Caki2 (cell line): ENCODE measurements around the gene PDE11A. TPM values are rescaled to one million over a fixed set of nuclear protein-coding genes. Genes with fewer than 3 reads are reported as not detected.

Experiments used
- DNase-seq: peaks from one replicate; pipeline ENCODE4 v3.0.0-alpha.2; 2015; ENCODE audit warnings: low read depth
- in situ Hi-C: cut with HindIII; loops from 2 replicates; pipeline ENCODE4 v1.10.0; 2016; ENCODE audit warnings: low sequenced_read_pairs, low pct_unique_long_range_greater_than_20kb, mixed read lengths
- total RNA-seq: library from RNA; depleted of rRNA; stranded (reverse); fragments of >200 nt; shearing (Covaris generic); gene quantifications from 2 replicates; pipeline ENCODE4 v1.2.3, GENCODE V29; 2014; ENCODE audit warnings: low replicate concordance

Gene PDE11A
- total RNA-seq, 1 experiment from 2014 or later = 0.57 TPM

- in situ Hi-C loops = no loop called here
- no peak for DNase-seq
These were observed 392.7 kb downstream of the PDE11A start for GRCh38 chr2:177679611-177680605.

DNA sequence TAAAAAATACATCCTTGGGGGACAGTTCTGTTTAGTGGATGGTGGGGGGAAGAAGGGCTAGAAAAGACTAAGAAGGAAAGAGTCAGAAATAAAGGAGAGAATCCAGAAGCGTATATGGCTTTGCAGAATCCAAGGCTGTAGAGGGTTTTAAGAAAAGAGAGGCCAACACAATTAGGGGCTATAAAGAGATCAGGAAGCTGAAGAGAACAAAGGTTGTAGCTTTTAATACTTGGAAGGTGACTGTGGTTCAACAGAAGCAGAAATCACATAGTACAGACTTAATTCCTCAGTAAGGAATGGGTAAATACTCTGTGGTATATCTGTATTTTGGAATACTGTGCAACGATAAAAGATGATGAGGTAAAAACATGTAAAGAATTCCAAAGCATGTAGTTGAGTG lies 393.6 kb downstream of the PDE11A start:
- DNase-seq = no peak
- in situ Hi-C loops = no loop called here

DNA sequence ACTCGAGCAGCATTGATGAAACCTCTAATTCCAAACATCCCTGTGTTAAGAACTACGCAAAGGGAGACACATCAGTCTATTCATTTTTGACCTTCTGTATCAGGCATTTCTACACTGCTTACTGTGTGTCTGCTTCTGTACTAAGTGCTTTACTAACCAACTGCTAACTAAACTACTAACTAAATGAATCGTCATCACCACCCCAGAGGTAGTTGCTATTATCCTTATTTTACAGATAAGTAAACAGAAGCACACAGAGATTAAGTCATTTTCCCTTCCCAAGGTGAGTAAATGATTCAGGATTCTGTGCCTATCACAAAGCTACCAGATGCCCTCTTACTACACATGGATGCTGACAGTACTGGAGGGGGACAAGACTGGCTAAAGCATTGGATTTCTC lies 395.9 kb downstream of the PDE11A start:
- no peak for DNase-seq
- in situ Hi-C loops = no loop called here

GRCh38 chr2:177675825-177676224 lies 396.8 kb downstream of the PDE11A start:
- DNase-seq = no peak
- in situ Hi-C loops = no loop called here

DNA sequence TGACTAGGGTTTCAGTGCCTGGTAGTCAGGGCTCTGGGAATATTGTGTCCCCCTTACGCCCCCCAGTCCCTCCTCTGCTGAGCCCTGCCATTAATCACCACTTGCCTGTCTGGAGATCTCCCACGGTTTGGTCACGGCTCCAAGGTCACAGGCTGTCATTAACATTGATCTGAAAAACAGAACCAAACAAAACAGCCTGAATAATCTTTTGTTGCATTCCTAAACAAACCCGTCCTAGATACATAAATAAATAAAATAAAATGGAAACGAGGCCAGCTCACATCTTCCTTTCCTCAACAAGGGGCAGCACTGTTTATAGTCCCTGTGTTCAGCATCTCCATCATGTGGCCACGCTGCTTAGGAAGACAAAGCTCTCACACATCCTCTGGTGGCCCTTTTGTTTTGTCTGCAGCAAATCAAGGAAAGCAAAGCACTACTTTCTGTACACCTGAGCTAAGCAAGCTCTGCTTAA lies 397.2 kb downstream of the PDE11A start:
- in situ Hi-C loops = no loop called here
- DNase-seq = no peak

GRCh38 chr2:177673602-177674595 lies 398.7 kb downstream of the PDE11A start:
- no peak for DNase-seq
- in situ Hi-C loops = no loop called here

- in situ Hi-C loops = no loop called here
- no peak for DNase-seq
These were observed 400.9 kb downstream of the PDE11A start for GRCh38 chr2:177671662-177672061.

DNA sequence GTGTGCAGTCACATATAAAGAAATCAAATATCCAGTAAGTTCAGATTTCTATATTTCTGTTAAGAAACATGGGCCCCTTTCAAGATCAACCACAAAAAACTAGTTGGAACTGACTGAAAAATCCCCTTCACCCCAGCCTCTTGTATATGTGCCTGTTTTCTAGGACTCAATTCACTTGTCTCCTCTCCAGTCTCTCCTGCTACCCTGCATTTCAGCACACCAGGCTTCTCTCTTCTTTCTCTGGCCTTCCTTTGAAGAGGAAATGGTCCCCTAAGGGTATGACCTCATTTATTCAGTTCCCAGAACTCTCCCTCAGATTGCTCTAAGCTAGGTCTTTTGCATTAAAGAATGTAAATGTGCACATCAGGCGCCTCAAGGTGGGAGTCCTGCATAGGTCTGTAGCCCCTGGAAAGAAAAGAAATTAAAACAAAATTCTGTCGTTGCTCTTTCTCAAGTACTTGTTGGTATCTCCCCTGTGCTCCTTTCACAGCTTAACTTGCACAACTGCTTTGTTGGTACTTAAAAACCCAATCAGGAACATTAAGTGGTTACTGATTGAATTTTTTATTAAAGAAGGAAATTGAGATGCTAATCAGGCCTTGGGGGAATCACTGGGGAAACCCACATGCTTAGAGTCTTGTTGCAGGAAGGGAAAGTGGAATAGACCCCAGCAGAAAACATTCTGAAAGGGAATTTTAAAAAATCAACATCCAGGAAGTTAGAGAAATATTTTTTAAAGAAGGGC lies 401.6 kb downstream of the PDE11A start:
- DNase-seq = no peak

GRCh38 chr2:177669625-177670330 lies 402.8 kb downstream of the PDE11A start:
- DNase-seq = no peak
- in situ Hi-C loops = no loop called here

More for the DNA sequence above, 401.6 kb downstream of the PDE11A start:
- in situ Hi-C loops = no loop called here

DNA sequence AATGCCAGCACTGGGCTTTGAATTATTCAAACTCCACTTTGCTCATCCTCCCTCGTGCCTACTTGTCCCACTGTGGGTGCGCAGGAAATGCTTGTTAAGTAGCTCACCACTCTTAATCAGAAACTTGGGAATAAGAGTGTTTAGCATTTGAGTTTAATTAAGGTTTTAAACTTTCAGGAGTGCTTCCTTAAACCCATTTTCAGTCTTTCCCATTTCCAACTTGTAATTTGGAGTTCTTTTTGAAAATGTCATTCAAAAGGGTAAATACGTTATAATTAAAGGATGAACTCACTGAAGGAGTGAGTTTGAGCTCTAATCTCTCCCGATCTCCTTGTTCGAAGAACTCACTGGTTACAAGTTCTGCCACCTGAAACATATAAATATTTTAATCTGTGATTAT lies 403.4 kb downstream of the PDE11A start:
- in situ Hi-C loops = no loop called here
- no peak for DNase-seq

GRCh38 chr2:177668617-177669016 lies 404.0 kb downstream of the PDE11A start:
- no peak for DNase-seq
- in situ Hi-C loops = no loop called here

DNA sequence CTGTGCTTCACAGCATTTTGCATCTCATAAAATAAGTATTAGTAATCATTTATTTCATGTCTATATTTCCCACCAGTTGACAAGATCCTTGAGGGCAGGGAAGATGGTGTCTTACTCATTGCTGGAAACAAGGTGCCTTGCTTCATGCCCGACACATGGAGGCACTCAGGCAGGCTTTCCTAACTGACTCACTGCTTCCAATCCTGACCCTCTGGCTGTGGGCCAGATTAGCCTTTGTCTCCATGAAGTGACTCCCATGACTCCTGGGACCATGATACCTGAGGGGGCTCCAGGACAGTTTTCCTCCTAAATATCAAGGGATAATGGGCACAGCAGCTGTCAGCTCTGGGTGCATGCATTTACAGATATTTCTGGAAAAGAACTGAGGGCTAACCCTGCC lies 405.0 kb downstream of the PDE11A start:
- in situ Hi-C loops = no loop called here
- DNase-seq = no peak

DNA sequence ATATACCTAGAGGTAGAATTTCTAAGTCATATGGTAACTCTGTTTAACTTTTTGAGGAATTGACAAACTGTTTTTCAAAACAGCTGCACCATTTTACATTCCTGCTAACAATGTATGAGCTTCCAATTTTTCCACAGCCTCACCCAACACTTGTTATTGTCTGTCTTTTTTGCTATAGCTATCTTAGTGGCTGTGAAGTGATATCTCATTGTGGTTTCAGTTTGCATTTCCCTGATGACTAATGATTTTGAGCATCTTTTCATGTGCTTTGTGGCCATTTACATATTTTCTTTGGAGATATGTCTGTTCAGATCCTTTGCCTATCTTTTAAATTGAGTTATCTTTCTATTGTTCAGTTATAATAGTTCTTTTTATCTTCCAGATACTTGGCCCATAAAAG lies 406.2 kb downstream of the PDE11A start:
- DNase-seq = no peak
- in situ Hi-C loops = no loop called here

DNA sequence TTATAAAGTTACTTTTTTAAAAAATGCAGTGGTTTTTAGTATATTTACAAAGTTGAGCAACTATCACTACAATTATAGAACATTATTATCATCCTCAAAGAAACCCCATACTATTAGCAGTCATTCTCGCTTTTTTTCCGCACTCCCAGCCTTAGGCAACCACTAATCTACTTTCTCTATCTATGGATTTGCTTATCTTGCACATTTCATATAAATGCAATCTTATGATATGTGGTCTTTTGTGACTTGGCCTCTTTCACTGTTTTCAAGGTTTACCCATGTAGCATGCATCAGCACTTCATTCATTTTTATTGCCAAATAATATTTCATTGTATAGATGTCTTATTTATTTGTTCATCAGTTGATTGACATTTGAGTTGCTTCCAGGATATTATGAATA lies 406.6 kb downstream of the PDE11A start:
- in situ Hi-C loops = no loop called here
- no peak for DNase-seq

DNA sequence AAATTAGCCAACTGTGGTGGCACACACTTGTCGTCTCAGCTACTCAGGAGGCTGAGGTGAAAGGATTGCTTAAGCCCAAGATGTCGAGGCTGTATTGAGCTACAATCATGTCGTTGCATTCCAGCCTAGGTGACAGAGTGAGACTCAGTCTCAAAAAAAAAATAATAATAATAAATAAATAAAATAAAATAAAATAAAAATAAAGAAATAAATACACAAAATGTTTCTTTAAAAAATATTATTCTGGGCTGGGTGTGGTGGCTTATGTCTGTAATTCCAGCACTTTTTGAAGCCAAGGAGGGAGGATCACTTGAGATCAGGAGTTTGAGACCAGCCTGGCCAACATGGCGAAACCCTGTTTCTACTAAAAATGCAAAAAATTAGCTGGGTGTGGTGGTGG lies 407.2 kb downstream of the PDE11A start:
- DNase-seq = no peak
- in situ Hi-C loops = no loop called here

GRCh38 chr2:177662895-177663294 lies 409.7 kb downstream of the PDE11A start:
- no peak for DNase-seq
- in situ Hi-C loops = no loop called here

- in situ Hi-C loops = no loop called here
- DNase-seq = no peak
These were observed 411.8 kb downstream of the PDE11A start for GRCh38 chr2:177660742-177661141.

DNA sequence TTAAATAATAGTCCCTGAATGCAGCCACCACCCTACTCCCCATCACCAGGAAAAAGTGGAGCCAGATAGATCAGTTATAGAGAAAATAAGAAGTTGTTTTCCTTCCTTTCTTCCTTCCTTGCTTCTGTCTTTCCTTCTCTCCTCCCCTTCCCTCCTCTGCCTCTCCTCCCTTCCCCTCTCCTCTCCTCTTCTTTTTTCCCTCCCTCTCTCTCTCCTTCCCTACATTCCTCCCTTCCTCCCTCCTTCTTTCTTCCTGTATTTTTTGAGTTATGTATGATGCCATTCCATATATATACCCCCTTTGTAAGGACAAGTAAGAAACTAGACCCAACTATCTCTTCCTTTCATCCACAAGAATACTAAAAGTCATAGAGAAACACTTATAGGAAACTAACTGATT lies 414.3 kb downstream of the PDE11A start:
- in situ Hi-C loops = no loop called here
- DNase-seq = no peak
